Measurements from ENCODE around the gene LENEP.

DNA sequence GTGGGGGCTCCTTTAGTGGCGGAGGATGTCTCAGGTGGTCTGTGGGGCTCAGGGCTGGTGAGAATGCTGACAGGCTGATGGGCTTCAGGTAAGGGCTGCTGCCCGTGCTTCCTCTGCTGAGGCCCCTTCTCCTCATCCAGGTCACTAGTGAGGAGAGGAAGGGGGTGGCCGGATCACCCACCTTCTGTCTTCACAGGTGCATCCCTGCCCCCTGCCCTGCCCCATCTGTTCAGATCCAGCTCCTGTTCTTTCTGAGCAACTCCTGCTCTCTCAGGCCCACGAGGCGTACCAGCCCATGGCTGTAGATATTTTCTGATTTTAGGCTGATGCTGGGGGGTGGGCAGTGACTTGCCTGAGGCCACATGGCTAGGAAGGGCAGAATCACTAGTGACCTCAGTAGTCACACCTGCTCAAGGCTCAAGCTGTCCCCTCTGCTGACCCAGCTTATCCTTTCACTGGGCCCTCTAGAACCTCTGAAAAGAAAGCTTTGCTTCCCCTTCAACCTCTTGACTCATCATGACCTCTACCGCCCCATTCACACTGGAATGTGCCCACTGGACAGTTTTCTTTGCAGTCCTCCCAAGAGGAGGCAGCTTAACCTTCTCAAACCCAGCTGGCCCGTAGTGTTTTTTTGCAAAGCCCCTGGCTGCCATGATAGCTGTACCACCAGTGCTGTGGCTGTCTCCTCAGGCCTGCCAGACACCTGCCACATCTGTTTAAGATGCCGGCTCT, 25.4 kb downstream of the LENEP start:
- TF ChIP-seq SIN3A (conservative IDR thresholded peaks at IDR 0.05 in 1 of 2, IDR thresholded peaks at IDR 0.05 in 1 of 2; ENCODE audit: low read depth in 1 of 2, low read length in 2 of 2) (no peak), POLR2A (IDR thresholded peaks at IDR 0.05; ENCODE audit: control extremely low read depth in 1 of 2, low read depth in 2 of 2, low read length in 2 of 2) (no peak)
